Activated naive CD4-positive, alpha-beta T cell treated with anti-CD3 and anti-CD28 coated beads, Interleukin-2, amount 10 ng/mL, durations not matched to agents 7 days and 5 days (primary cell): ENCODE measurements around the gene GNAL.

Experiments
- CTCF ChIA-PET: fragments of 350-600 bp; sonication (Branson Sonifier 250); formaldehyde crosslinking; loops from one replicate; lab custom pipeline; 2021; ENCODE audit warnings: antibody characterized with exemption; lab: Charles Lee
- DNase-seq: peaks from one replicate; pipeline ENCODE4 v3.0.0-alpha.2; 2020
- H3K27ac Mint-ChIP-seq: one replicate; pipeline ENCODE4 v1.8.0; 2021; ENCODE audit warnings: mild to moderate bottlenecking, moderate library complexity, mixed read lengths
- H3K27me3 Mint-ChIP-seq: one replicate; pipeline ENCODE4 v1.8.0; 2021; ENCODE audit warnings: mild to moderate bottlenecking, mixed read lengths
- H3K36me3 Mint-ChIP-seq: one replicate; pipeline ENCODE4 v1.8.0; 2021; ENCODE audit warnings: mixed read lengths
- H3K4me1 Mint-ChIP-seq: one replicate; pipeline ENCODE4 v1.8.0; 2021; ENCODE audit warnings: mixed read lengths
- H3K4me3 Mint-ChIP-seq: one replicate; pipeline ENCODE4 v1.8.0; 2021; ENCODE audit warnings: mild to moderate bottlenecking, moderate library complexity, mixed read lengths
- H3K9me3 Mint-ChIP-seq: one replicate; pipeline ENCODE4 v1.8.0; 2021; ENCODE audit warnings: mixed read lengths

The GNAL gene

DNA sequence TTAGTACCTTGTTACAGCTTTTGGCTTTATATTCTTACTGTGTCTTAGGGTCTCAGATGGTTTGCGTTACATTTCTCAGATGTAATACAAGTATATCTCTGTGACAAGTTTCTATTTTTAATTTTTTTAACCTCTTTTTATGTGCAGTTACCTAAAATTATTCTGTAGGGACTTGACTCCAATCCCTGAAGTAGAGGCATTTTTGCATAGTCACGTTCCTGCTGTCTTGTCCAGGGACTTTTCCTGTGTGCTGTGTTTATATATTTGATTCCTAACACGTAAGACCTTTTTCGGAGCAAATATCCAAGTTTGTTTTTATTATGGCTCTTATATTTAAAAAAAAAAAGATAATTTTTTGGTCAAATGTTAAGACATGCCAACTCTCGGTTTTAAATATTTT lies 91.0 kb downstream of the GNAL start:
- Mint-ChIP-seq H3K4me1 (no peaks in the 10 kb centered on the region), H3K27ac (no peak overlapping the region), H3K36me3 (no peaks in the 10 kb centered on the region), H3K27me3 (peaks cover 17% of the 10 kb centered on the region), H3K4me3 (no peak overlapping the region), H3K9me3 (no peaks in the 10 kb centered on the region)
- CTCF ChIA-PET = no interaction called here
- no peak for DNase-seq

DNA sequence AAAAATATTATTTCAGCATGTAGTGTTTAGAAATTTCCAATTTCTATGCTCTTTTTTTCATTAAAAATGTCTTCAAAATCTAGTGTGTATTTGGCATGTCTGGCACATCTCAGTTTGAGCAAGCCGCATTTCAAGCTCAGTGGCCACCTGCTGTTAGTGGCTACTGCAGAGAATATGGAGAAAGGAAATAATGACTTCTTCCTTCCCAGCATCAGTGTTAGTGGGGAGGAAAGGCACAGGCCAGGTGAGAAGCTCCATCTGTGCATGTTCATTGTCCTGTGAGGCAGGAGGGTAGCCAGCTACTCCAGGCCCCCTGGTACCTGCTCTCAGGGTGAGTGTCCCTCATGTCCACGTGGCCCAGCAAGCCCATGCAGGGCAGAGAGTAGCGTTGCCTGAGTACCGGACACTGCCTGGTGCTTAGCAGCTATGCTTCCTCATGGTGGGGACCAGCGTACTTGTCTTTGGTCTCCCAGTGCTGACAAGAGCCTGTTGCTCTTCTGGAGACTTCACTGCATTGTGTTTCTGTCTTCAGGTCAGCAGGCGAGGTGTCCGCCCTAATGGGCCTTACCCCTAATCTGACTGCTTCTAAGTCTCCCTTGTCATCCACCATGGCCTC lies 94.8 kb downstream of the GNAL start:
- Mint-ChIP-seq H3K36me3 (no peaks in the 10 kb centered on the region), H3K4me3 (no peak overlapping the region), H3K27ac (no peak overlapping the region), H3K9me3 (no peaks in the 10 kb centered on the region), H3K4me1 (no peaks in the 10 kb centered on the region), H3K27me3 (peaks cover 16% of the 10 kb centered on the region)
- CTCF ChIA-PET = no interaction called here
- no peak for DNase-seq

DNA sequence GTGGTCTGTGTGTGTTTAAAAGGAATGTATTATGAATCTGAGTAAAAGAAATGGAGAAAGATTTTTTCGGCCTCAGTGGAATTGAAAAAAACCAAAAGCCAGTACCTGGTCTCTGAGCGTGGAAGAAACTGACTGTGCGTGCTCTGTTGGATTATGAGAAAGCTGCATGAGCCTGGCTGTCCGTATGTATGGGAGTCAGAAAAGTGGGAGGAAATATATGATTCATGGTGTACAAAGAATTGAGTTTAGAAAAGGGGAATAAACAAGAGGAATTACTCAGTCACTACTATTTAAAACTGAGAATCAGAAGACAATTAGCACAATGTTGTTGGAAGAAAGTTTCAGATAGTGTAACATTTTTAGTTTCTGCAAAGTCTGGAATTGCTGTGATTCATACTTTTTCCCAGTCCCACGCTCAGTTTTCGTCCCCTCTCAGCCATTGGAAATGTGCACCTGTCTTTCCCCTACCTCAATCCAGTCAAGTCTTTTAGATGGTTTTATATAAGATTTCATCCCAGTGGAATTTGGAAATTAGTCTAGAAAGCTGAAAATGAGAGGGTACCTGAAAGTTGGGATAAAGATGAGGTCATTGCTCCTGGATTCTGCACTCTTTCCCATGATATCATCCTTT lies 95.7 kb downstream of the GNAL start:
- H3K4me1 Mint-ChIP-seq = no peaks in the 10 kb centered on the region
- CTCF ChIA-PET = interaction anchor here (0.6 kb wide), 1 partner anchor 571 kb away, joined by 3 read pairs; no protein-coding TSS in a partner anchor
- no peak for DNase-seq
- no peak overlapping the region for H3K27ac Mint-ChIP-seq
- no peak overlapping the region for H3K4me3 Mint-ChIP-seq
- H3K27me3 Mint-ChIP-seq = peaks cover 11% of the 10 kb centered on the region
- no peaks in the 10 kb centered on the region for H3K36me3 Mint-ChIP-seq
- no peaks in the 10 kb centered on the region for H3K9me3 Mint-ChIP-seq

DNA sequence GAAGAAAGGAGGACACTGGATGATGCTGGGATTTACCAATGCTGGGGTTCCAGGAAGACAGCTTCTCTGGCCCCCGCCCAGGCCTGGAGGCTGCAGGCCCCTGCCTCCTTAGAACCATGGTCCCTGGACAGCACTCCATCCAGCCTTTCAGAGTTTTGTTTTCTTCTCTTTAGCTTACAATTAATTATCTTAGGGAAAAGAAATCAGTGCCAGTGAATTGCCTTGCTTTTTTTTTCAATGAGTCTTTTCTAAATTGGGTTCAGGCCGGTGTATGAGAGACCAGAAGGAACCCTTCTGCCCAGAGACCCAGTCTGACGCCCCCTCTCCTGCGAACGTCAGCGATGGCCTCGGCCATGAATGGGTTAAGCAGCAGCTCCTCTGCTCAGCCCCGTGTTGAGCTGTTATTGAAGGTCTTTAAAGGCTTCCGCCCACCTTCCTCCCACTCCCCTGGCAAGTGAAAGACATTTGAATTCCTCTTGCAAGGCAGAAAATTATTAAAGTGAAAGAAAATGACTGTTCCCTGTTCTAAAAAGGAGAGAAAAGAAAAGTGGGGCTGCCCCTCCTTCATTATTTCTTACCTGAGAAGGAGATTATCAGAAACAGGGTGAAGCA lies 96.5 kb downstream of the GNAL start:
- CTCF ChIA-PET = interaction anchor here (0.6 kb wide), 1 partner anchor 572 kb away, joined by 3 read pairs; no protein-coding TSS in a partner anchor
- H3K36me3 Mint-ChIP-seq = no peaks in the 10 kb centered on the region
- no peaks in the 10 kb centered on the region for H3K4me1 Mint-ChIP-seq
- H3K27me3 Mint-ChIP-seq = peaks cover 11% of the 10 kb centered on the region
- H3K4me3 Mint-ChIP-seq = no peak overlapping the region
- no peak for DNase-seq
- no peaks in the 10 kb centered on the region for H3K9me3 Mint-ChIP-seq
- no peak overlapping the region for H3K27ac Mint-ChIP-seq

DNA sequence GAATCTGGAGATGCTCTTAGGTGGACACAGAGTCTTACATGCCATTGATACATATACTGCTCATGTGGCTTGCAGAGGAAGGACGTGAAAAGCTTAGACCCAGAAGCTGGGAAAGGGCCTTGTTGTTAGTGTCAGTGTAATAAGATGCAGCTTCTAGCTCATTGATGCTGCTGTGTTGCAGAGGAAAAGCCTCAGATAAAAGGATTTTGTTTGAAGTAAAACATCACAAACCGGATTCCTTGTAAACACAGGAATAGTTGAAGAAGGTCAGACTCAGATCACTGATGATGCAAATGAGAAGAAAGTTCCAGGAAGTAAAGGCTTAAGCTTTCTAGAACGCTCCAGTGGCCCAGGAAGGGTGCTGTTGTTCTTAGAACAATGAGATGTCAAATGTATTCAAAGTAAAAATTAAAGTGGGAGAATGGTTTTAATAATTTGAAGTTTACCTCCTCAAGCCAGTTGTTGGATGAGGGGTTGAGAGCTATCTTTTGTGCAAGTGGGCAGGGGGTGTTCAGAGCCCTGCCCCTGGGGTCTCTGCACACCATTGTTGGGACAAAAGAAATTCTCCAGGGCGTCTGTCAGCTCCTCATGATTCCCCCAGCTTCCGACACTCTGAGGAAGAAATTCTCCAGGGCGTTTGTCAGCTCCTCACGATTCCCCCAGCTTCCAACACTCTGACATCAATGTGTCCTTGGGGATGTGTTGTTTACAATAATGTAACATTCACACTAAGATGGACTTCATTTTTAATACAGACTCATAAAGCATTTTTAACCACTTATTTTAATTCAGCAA lies 100.8 kb downstream of the GNAL start:
- Mint-ChIP-seq H3K9me3 (no peaks in the 10 kb centered on the region), H3K36me3 (no peaks in the 10 kb centered on the region), H3K27ac (no peak overlapping the region), H3K4me3 (no peak overlapping the region), H3K4me1 (no peaks in the 10 kb centered on the region), H3K27me3 (peaks cover 3% of the 10 kb centered on the region)
- DNase-seq = no peak
- CTCF ChIA-PET = no interaction called here

DNA sequence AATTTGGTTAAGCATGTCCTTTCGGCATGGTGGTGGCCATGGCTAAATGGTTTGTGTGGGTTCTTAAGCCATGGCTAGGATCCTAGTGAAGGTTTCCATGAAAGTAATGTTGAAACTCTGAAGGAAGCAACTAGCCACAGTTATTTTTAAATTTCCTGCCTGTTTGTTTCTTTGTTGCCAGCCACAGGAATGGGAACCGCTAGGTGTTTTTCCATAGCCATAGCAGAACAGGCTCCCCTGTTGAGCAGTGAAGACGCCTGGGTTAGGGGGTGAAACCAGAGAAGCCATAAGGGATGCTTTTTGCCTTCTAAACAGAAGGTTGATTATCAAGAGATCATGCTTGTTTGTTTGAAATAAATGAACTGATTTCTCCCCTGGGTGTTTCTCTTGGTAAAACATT lies 102.1 kb downstream of the GNAL start:
- Mint-ChIP-seq H3K36me3 (no peaks in the 10 kb centered on the region), H3K27me3 (peaks cover 3% of the 10 kb centered on the region), H3K4me3 (no peak overlapping the region), H3K4me1 (no peaks in the 10 kb centered on the region), H3K9me3 (no peaks in the 10 kb centered on the region), H3K27ac (no peak overlapping the region)
- DNase-seq = no peak
- CTCF ChIA-PET = no interaction called here

DNA sequence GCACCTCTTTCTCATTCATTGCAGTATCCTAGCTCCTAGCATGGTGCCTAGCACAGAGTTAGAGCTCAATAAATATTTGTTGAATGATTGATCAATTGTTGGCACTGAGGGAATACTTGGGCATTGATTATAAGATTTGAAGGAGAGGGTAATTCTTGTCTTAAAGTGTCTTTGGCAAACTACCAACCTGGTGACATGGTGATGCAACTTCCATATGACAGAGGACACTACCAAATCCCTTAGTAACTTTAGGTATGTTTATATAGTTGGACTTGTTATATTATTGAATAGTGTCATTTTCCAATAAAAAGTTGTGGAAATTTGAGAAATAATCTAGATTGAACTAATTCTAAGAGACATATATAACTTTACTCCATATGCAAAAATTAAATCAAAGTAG lies 103.6 kb downstream of the GNAL start:
- Mint-ChIP-seq H3K9me3 (no peaks in the 10 kb centered on the region), H3K4me1 (no peaks in the 10 kb centered on the region), H3K4me3 (no peak overlapping the region), H3K27me3 (no peaks in the 10 kb centered on the region), H3K27ac (no peak overlapping the region), H3K36me3 (no peaks in the 10 kb centered on the region)
- DNase-seq = no peak
- CTCF ChIA-PET = interaction anchor here (0.6 kb wide), 1 partner anchor 210 kb away, joined by 4 read pairs; no protein-coding TSS in a partner anchor

DNA sequence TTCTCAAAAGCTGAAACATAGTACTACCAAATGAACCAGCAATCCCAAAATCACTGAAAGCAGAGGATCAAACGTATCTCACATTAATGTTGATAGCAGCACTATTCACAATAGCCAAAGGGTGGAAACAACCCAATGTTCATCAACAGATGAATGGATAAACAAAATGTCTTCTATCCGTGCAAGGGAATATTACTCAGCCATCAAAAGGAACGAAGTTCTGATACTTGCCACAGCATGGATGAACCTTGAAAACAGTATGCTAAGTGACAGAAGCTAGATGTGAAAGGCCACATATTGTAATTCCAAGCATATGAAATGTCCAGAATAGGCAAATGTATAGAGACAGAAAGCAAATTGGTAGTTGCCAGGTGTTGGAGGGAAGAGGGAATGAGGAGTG lies 105.1 kb downstream of the GNAL start:
- CTCF ChIA-PET = no interaction called here
- no peak for DNase-seq
- Mint-ChIP-seq H3K4me1 (no peaks in the 10 kb centered on the region), H3K9me3 (no peaks in the 10 kb centered on the region), H3K4me3 (no peak overlapping the region), H3K27ac (no peak overlapping the region), H3K36me3 (no peaks in the 10 kb centered on the region), H3K27me3 (no peaks in the 10 kb centered on the region)

DNA sequence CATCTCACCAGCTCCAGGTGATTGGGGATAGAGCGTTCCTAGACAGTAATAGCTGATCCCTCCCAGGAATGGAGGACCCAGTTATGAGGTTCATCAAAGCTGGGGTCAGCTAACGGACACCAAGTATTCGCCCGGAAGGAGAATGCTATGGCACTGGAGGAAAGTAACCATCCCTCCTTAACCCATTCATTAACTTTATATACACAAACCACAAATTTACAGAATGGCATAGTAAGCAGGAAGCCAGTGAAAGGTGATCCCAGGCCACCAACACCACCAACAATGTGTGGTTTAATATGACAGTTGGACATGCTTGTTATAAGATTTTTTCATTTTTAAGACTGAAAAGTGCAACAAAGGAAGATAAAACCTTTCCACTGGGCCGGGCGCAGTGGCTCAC lies 106.9 kb downstream of the GNAL start:
- no peak overlapping the region for H3K4me3 Mint-ChIP-seq
- no peaks in the 10 kb centered on the region for H3K36me3 Mint-ChIP-seq
- DNase-seq = no peak
- no peaks in the 10 kb centered on the region for H3K9me3 Mint-ChIP-seq
- no peaks in the 10 kb centered on the region for H3K27me3 Mint-ChIP-seq
- no peak overlapping the region for H3K27ac Mint-ChIP-seq
- H3K4me1 Mint-ChIP-seq = no peaks in the 10 kb centered on the region
- CTCF ChIA-PET = no interaction called here

DNA sequence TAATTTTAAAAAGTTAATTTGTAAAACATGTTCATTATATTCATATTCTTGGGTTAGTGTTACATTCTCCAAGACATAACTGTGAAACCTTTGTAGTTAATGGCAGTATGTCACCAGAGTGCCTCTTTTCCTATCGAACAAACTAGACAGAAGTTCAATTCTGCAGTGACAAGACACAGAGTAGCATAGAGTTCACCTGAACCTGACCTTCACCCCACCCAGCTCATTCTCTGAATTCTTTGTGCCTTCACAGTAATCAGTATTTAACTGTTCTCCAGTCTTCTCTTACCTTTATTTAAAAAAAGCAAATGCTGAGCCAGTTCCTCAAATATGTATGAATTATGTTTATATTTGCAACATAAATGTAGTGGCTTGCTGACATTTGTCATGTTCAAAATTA lies 109.2 kb downstream of the GNAL start:
- CTCF ChIA-PET = interaction anchor here (0.6 kb wide), 1 partner anchor 28 kb away, joined by 3 read pairs; no protein-coding TSS in a partner anchor
- Mint-ChIP-seq H3K4me3 (no peak overlapping the region), H3K4me1 (no peaks in the 10 kb centered on the region), H3K27ac (no peak overlapping the region), H3K36me3 (no peaks in the 10 kb centered on the region), H3K9me3 (no peaks in the 10 kb centered on the region), H3K27me3 (no peaks in the 10 kb centered on the region)
- no peak for DNase-seq

DNA sequence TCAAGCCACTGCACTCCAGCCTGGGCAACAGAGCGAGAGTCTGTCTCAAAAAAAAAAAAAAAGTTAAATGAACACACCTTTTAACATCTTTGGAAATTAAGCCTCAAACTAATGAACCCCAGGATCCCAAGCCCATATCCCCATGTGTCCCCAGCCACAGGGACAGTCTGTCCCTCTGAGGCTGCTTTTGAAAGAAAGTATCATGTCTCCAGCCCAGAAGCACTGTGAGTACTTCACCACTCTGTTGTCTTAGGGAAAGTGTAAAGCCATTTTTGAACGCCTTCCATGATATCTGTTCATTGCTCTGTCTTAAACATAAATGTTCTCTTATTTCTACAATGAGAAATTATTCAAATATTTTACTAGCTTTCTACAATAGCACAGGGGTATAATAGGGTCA lies 110.0 kb downstream of the GNAL start:
- H3K4me3 Mint-ChIP-seq = no peak overlapping the region
- no peak for DNase-seq
- no peaks in the 10 kb centered on the region for H3K9me3 Mint-ChIP-seq
- H3K36me3 Mint-ChIP-seq = no peaks in the 10 kb centered on the region
- no peak overlapping the region for H3K27ac Mint-ChIP-seq
- H3K27me3 Mint-ChIP-seq = no peaks in the 10 kb centered on the region
- no peaks in the 10 kb centered on the region for H3K4me1 Mint-ChIP-seq
- CTCF ChIA-PET = no interaction called here

DNA sequence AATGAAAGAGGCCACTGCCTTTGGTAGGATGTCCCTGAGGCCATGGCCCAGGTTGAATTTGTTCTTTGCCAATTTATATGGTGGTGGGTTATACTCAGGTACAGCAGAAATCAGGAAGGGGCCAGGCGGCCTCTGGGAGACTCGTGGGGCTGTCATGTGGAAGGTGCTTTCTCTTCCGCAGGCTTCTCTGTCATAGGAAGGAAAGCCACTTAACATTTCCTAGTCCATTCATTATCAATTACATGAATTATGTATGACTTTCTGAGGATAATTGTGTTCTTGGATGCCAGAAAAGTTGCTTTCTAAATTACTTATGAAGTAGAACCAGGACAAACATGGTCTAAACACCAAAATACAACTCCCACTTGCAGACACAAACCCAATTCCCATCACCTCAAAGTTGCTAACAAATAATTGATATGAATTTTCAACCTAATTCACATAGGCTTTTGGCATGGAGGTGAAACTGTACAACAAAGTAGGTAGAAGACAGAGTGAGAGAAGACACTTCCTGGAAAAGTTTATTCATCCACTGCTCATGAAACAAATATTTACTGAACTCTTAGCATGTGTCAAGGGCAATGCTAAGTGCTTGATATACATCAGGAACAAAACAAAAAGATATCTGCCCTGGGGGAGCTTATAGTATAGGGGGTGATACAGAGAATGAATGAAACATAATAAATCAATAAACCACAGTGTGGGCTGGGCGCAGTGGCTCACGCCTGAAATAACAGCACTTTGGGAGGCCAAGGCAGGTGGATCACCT lies 111.7 kb downstream of the GNAL start:
- no peak overlapping the region for H3K4me3 Mint-ChIP-seq
- DNase-seq = no peak
- CTCF ChIA-PET = no interaction called here

DNA sequence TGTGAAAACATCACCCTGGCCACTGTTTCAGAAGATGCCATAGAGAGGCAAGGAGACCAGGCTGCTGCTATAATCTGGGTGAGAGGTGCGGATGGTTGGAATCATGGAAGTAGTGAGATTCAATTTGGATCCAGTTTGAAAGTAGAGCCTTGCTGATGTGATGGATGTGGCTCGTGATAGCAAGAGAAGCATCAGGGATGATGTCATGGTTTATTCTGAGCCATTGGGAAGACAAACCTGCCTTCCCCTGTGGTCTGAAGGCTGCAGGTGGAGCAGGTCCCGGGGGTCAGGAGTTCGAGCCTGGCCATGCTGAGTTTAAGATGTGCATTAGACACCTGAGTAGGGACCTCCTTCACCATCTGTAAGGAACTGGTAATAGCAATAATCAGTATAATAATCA lies 112.5 kb downstream of the GNAL start:
- no peaks in the 10 kb centered on the region for H3K36me3 Mint-ChIP-seq
- no peaks in the 10 kb centered on the region for H3K27me3 Mint-ChIP-seq
- CTCF ChIA-PET = no interaction called here
- DNase-seq = no peak
- no peaks in the 10 kb centered on the region for H3K9me3 Mint-ChIP-seq
- H3K27ac Mint-ChIP-seq = no peak overlapping the region
- H3K4me1 Mint-ChIP-seq = no peaks in the 10 kb centered on the region
- H3K4me3 Mint-ChIP-seq = no peak overlapping the region

More for the DNA sequence above, 111.7 kb downstream of the GNAL start:
- Mint-ChIP-seq H3K4me1 (no peaks in the 10 kb centered on the region), H3K27me3 (no peaks in the 10 kb centered on the region), H3K36me3 (no peaks in the 10 kb centered on the region), H3K27ac (no peak overlapping the region), H3K9me3 (no peaks in the 10 kb centered on the region)

DNA sequence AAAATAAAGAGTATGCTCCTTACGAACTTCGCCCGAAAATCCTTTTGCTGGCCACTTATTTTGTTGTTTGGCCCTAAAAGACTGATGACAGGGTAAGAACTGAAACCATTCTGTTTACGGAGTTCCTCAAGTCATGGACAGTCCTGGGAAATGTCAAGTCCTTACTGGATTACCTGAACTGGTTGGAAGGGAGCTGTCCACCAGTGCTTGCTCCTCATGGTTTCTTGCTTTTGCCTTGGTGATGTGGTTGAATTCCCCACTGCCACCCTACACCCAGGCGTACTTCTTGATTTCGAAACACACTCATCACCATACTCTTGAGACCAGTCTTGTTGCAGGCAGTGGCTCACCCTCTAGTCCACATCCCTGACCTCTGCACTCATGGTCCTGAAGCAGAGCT lies 113.1 kb downstream of the GNAL start:
- CTCF ChIA-PET = no interaction called here
- Mint-ChIP-seq H3K4me3 (no peak overlapping the region), H3K9me3 (no peaks in the 10 kb centered on the region), H3K27ac (no peak overlapping the region), H3K4me1 (no peaks in the 10 kb centered on the region), H3K36me3 (no peaks in the 10 kb centered on the region), H3K27me3 (no peaks in the 10 kb centered on the region)
- no peak for DNase-seq
